Ureter (tissue), 1 donor: ENCODE measurements around the gene FMN1. TPM values are rescaled to one million over a fixed set of nuclear protein-coding genes. Genes with fewer than 3 reads are reported as not detected.

ENCODE experiments used
- DNase-seq: peaks from one replicate; pipeline ENCODE4 v3.0.0-alpha.2; 2020; ENCODE audit warnings: low spot score
- total RNA-seq: library from RNA; stranded (reverse); gene quantifications from one replicate; pipeline ENCODE4 v1.2.4, GENCODE V29; 2023
- donor health status: DM: yes; HTN: yes; CAD: no.

FMN1 gene
- total RNA-seq, 1 donor from 2014 or later: 16.1 TPM

GRCh38 chr15:32824777-32825176 is 369.7 kb downstream of the FMN1 start:
- DNase-seq: no peak

DNA sequence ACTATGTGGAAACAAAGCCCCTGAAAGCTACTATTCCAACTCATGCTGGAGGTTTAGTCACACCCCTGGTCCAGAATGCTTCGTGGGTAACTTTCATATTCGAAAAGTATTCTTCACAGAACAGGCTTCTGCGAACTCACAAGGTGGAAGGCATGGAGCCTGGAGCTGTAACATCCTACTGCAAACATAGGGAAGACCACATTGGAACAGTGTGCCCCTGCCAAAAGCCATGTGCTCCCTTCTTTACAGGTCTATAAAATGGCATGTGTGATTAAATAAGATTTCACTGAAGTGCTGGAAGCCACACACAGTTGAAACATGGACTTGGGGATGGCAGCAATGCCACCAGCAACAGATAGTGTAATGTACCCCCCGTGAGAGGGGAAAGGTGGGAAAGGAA is 370.8 kb downstream of the FMN1 start:
- no peak for DNase-seq

GRCh38 chr15:32822739-32823138 is 371.8 kb downstream of the FMN1 start:
- DNase-seq: no peak

DNA sequence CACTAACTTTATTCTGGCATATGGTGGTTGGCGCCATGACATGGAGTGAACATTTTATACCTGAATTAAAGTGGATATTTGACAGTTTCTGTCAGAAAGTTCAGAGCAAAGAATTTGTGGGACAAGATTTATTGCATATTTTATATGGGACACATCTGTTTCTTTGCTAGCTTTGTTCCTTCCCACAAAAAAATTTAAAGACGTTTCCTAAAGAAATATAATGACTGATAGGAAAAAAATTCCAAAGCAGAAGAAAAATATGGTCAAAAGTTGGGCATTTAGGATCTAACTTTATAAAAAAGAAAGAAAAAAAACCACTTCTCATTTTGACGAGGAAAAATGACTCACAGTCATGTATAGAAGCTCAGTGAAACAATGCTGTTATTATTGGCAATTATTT is 375.1 kb downstream of the FMN1 start:
- no peak for DNase-seq

- no peak for DNase-seq
Measured at GRCh38 chr15:32818758-32819447, 375.6 kb downstream of the FMN1 start.

DNA sequence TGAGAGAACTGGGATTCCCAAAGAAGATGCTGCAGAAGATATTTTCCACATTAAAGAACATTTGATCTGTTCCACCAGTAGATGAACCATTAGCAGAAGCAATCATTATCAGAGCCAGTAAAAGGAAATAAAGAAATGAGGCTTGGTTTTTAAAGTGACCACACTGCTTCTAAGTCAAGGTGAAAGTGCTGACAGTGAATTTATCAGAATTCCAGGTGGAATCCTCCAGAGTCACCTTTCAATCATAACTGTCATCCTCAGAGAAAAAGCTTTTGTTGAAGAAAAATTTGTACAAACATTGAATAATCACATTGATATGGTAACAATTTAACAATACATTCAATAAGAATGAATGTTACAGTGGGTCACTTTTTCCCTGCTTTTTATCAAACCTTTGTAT is 376.9 kb downstream of the FMN1 start:
- no peak for DNase-seq

GRCh38 chr15:32807331-32807730 is 387.2 kb downstream of the FMN1 start:
- DNase-seq: no peak

- no peak for DNase-seq
Measured at GRCh38 chr15:32803631-32804030, 390.9 kb downstream of the FMN1 start.

DNA sequence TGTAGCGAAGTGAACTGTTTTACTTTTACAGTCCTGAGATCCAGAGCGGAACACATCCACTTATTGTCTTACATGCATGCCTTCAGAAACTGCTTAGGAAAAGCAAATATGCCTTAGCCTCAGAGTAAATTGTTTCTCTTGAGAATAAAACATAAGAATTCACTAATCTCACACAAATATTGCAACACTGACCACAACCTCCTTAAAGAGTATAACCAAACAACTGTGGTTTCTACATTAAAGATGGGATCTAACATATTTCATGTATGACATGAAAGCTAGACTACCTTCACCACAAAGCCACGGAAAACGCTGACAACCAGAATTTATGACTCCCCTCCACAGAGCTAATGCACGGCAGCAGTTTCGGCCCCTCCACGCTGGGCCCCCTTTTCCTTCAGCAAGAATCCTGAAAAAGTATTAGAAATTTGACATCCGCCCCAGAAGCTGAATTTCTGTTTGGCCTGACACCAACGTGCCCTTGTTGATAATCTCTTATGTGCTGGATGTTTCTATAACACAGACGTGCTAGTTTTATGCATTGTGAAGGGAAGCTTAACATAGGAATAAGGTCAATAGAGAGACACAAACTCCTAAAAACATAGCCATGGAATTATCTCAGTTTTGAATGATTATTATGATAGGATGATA is 392.1 kb downstream of the FMN1 start:
- no peak for DNase-seq

- no peak for DNase-seq
Measured at GRCh38 chr15:32799936-32800535, 394.5 kb downstream of the FMN1 start.

DNA sequence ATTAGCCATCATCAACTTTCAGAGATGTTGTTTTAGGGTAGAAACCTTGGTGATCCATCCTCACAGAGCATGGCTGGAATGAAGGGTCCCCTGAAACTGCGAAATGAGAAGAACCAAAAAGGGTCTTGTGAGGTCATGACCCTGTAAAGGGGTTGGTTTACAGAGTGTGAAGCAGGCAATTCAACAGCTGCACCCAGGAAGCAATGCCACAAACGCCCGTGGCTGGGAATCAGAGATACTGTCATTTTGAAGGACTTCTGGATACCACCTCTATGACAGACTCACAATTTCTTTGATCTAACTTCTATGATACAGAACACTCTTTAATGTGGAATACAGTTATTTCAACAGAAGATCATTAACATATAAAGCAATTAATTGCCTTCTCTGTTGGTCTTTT is 397.7 kb downstream of the FMN1 start:
- DNase-seq: no peak

GRCh38 chr15:32794973-32795372 is 399.5 kb downstream of the FMN1 start:
- DNase-seq: no peak

DNA sequence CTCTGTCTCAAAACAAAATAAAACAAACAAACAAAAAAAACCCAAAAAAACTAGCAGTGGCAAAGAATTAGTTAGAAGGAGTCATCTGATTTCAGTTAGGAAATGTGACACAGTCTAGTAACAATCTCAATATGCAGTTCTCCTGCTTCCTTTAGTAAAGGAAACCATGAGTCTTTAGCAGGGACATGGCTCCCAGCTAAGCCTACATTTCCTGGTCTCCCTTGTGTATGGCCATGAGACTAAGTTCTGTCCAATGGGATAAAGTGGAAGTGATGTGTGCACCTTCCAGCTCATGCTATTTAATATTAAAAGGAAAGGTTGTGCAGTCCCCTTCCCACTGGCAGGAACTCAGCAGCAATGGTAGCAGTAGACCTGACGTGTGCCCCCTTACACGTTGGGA is 402.1 kb downstream of the FMN1 start:
- no peak for DNase-seq

DNA sequence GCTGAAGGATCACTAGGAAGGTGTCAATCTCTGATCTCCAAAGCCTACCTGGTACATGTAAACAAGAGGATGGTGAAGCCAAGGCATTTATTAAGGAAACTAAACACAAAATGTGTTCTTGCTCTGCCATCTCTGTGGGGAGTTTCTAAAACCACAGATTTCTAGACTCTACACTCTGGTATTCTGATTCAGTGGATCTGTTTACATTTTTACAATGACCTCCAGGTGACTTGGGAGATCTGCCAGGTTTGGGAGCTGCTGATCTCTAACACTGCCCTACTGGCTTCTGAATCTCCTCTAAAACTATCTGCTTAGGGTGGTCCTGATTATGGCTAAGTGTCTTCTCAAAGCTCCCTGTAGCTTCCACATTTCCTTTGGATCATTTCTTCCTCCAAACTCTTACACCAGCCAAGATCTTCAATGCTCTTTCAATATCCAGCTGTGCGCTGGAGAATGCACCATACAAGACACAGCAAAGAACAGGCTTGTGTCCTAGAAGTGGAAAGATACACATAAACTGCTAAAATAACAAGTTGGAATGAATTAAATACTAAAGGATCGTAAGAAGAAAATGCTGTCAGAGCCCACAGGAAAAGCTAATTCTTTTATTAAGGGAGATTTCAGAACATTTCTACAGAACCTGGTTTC is 404.0 kb downstream of the FMN1 start:
- DNase-seq: no peak

GRCh38 chr15:32787949-32788348 is 406.6 kb downstream of the FMN1 start:
- no peak for DNase-seq

- DNase-seq: no peak
Measured at GRCh38 chr15:32786906-32787305, 407.6 kb downstream of the FMN1 start.

DNA sequence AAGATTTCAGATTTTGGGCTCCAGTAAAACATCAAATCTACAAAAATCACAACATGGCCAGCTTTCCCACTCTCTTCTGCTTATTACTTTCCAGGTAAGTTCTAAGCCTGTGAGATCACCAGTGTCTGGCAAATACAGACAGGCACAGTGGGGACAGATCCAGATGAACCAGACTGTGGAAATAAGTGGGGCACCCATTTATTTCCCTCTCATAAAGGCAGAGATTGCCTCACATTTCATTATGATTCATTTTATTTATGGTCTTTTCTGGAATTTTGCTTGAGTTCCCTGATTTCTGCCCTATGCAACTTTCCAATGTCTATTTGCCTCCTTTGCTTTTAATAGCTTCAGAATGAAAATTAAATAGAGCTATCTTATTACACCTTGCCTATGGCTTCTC is 409.9 kb downstream of the FMN1 start:
- no peak for DNase-seq

- DNase-seq: no peak
Measured at GRCh38 chr15:32781781-32782180, 412.7 kb downstream of the FMN1 start.

DNA sequence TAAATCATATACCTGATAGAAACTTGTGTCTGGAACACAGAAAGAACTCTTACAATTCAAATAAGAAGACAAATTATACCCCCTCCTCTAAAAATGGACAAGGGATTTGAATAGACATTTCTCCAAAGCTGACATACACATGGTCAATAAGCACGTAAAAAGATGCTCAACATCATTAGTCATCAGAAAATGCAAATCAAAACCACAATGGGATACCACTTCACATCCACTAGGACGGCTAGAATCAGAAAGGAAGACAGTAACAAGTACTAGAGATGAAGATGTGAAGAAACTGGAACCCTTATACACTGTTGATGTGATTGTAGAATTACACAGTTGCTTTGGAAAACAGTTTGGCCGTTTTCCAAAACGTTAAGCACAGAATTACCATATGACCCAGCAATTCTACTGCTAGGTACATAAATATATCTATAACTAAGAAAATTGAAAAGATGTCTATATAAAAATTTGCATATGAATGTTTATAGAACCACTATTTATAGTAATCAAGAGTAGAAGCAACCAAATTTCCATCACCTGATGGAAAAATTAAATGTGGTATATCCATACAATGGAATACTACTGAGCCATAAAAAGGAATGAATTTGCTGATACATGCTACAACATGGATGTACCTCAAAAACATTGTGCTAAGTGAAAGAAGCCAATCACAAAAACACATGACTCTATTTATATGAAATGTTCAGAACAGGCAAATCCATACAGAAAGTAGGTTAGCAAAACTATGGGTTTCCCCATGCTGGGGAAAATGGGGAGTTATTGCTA is 415.9 kb downstream of the FMN1 start:
- no peak for DNase-seq

- no peak for DNase-seq
Measured at GRCh38 chr15:32775103-32775502, 419.4 kb downstream of the FMN1 start.

GRCh38 chr15:32774022-32774421 is 420.5 kb downstream of the FMN1 start:
- DNase-seq: no peak

- DNase-seq: no peak
Measured at GRCh38 chr15:32767236-32767635, 427.3 kb downstream of the FMN1 start.
